Coronary artery (tissue), 2 donors: ENCODE measurements around the gene CCL28.
"Not testable (repeated sequence)": the region's sequence is repeated elsewhere in the genome, so short reads cannot be mapped to it uniquely, and the experiment has no call there.

ENCODE experiments used
- DNase-seq: peaks from one replicate; pipeline ENCODE4 v3.0.0-alpha.2; 2017; ENCODE audit warnings: low spot score
- H3K27ac ChIP-seq, 2 donors: fragments of 200-600 bp; sonication (generic); one replicate each; pipeline ENCODE4 v1.5.1; 2016 to 2019
- H3K4me3 ChIP-seq: fragments of 200-600 bp; sonication (generic); 2 replicates; pipeline ENCODE4 v1.5.1; 2016; ENCODE audit warnings: mild to moderate bottlenecking, moderate library complexity
- TF ChIP-seq, protein P1 (sequence below): fragments of 200-600 bp; sonication (generic); IDR thresholded peaks from one replicate; pipeline ENCODE4 v1.5.1; 2019; ENCODE audit warnings: antibody characterized with exemption

The CCL28 gene, protein sequence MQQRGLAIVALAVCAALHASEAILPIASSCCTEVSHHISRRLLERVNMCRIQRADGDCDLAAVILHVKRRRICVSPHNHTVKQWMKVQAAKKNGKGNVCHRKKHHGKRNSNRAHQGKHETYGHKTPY

GRCh38 chr5:43412156-43412555 lies at the start of gene CCL28:
Gene CCL28, minus strand, starts transcription at chr5:43412391. Its CDS starts 75 bp downstream, at chr5:43412316.
- TF ChIP-seq, protein P1, sequence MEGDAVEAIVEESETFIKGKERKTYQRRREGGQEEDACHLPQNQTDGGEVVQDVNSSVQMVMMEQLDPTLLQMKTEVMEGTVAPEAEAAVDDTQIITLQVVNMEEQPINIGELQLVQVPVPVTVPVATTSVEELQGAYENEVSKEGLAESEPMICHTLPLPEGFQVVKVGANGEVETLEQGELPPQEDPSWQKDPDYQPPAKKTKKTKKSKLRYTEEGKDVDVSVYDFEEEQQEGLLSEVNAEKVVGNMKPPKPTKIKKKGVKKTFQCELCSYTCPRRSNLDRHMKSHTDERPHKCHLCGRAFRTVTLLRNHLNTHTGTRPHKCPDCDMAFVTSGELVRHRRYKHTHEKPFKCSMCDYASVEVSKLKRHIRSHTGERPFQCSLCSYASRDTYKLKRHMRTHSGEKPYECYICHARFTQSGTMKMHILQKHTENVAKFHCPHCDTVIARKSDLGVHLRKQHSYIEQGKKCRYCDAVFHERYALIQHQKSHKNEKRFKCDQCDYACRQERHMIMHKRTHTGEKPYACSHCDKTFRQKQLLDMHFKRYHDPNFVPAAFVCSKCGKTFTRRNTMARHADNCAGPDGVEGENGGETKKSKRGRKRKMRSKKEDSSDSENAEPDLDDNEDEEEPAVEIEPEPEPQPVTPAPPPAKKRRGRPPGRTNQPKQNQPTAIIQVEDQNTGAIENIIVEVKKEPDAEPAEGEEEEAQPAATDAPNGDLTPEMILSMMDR = no peak
- no peak within 1 kb of the TSS for H3K27ac ChIP-seq
- DNase-seq = no peak
- H3K4me3 ChIP-seq = no peak within 1 kb of the TSS

DNA sequence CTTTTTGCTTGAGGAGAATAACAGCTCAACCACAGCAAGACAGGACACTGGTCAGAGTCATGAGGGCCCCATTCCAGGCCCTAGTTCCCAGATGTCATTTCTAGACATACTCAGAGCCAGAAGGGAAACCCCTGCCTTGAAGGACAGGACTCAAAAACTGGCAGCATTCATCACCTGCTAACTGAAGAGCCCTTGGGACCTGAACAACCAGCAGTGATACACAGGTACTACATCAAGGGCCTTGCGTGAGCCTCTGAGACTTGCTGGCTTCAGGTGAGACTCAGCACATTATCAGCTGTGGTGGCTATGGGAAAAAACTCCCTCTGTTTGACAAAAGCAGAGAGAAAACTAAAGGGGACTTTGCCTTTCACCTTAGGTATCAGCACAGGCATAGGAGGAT lies 48.9 kb upstream of the CCL28 start:
- Histone ChIP-seq H3K27ac (no peak overlapping the region), H3K4me3 (no peak overlapping the region)
- DNase-seq = no peak
- TF ChIP-seq, protein P1 = no peak

DNA sequence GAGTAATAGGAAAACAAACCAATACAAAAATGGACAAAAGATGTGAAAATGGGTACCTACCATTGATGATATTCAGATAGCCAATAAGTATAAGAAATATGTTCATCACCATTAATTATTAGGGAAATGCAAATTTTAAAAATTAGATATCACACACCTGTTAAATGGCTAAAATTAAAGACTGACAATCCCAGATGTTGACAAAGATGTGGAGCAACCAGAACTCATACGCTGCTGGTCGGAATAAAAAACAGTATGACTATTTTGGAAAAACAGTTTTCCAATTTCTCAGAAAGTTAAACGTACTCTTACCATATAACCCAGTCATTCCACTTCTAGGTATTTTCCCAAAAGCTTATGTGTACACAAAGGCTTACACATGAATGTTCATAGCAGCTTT lies 44.4 kb upstream of the CCL28 start:
- H3K27ac ChIP-seq = no peak overlapping the region
- H3K4me3 ChIP-seq = no peak overlapping the region
- TF ChIP-seq, protein P1 = no peak
- DNase-seq = no peak

DNA sequence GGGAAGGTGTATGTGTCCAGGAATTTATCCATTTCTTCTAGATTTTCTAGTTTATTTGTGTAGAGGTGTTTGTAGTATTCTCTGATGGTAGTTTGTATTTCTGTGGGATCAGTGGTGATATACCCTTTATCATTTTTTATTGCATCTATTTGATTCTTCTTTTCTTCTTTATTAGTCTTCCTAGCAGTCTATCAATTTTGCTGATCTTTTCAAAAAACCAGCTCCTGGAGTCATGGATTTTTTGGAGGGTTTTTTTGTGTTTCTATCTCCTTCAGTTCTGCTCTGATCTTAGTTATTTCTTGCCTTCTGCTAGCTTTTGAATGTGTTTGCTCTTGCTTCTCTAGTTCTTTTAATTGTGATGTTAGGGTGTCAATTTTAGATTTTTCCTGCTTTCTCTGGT lies 29.4 kb upstream of the CCL28 start:
- not testable (repeated sequence) for DNase-seq, H3K4me3 ChIP-seq, H3K27ac ChIP-seq

DNA sequence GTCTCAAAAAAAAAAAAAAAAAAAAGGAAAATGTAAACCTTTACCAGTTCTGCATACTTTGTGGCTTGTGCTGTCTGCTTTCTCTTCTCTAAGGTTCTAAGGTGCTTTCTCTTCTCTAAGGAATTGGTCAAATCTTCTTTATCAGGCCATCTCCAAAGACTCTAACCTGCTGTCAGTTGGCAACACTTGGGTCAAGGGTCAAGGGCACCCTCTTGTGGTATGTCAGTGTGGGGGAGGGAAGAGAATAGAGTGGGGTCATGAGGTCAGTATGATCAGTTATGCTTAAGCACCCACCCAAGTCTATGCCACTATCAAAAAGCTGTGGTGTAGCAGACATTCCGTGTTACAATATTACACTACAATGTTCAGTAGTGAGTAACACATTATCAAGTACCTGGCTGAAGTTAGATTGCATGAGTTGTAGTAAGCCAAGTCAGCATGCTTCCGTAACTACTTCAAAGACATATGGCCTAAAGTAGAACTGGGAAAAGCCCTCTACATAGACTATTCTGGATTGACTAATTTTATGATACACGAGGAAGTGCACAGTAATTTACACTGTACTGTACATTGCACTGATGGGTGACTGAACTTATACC lies 25.0 kb upstream of the CCL28 start:
- no peak overlapping the region for H3K27ac ChIP-seq
- DNase-seq = no peak
- TF ChIP-seq, protein P1 = no peak
- no peak overlapping the region for H3K4me3 ChIP-seq

- DNase-seq = no peak
- no peak overlapping the region for H3K4me3 ChIP-seq
- TF ChIP-seq, protein P1 = no peak
Measured at GRCh38 chr5:43433382-43433781, 21.2 kb upstream of the CCL28 start.

GRCh38 chr5:43432486-43433375 lies 20.5 kb upstream of the CCL28 start:
- Histone ChIP-seq H3K27ac (no peak overlapping the region), H3K4me3 (no peak overlapping the region)
- TF ChIP-seq, protein P1 = no peak
- no peak for DNase-seq

More at GRCh38 chr5:43433382-43433781, 21.2 kb upstream of the CCL28 start:
- H3K27ac ChIP-seq = no peak overlapping the region
